Measurements from ENCODE around the gene NRROS.
A peak's percentile ranks its signal among the peaks of the same experiment; 100 is the strongest.

DNA sequence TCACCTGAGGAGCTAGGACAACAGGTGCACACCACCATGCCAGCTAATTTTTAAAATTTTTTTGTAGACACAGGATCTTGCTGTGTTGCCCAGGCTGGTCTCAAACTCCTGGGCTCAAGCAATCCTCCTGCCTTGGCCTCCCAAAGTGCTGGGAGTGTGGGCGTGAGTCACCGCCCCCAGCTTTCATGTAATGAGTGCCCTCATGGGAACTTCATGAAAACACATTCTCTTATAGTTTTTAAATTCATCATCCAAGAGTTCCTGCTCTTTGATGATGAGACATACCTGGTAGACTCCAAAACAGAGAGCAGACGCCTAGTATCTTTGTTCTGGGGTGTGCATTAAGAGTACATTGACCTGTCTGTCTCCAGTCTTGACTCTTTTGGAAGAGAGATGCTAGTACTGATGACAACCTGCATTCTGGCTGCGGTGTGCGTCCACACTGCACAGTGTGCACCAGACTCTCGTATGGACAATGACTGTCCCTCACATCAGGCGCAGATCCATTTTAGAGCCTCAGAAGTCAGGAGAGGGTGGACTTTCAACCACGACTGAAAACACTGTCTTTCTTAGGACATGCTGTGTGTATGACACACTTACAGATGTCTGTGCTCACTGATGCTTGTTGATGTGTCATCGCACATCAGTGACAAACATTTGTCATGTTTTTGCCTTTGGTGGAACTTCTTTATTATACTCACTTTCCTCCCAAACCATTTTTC, 2.0 kb downstream of the NRROS start:
- peak; percentile 9 for TF ChIP-seq POLR2A (IDR thresholded peaks at IDR 0.05; ENCODE audit: extremely low read depth, insufficient read length)
- TF ChIP-seq, protein P1, sequence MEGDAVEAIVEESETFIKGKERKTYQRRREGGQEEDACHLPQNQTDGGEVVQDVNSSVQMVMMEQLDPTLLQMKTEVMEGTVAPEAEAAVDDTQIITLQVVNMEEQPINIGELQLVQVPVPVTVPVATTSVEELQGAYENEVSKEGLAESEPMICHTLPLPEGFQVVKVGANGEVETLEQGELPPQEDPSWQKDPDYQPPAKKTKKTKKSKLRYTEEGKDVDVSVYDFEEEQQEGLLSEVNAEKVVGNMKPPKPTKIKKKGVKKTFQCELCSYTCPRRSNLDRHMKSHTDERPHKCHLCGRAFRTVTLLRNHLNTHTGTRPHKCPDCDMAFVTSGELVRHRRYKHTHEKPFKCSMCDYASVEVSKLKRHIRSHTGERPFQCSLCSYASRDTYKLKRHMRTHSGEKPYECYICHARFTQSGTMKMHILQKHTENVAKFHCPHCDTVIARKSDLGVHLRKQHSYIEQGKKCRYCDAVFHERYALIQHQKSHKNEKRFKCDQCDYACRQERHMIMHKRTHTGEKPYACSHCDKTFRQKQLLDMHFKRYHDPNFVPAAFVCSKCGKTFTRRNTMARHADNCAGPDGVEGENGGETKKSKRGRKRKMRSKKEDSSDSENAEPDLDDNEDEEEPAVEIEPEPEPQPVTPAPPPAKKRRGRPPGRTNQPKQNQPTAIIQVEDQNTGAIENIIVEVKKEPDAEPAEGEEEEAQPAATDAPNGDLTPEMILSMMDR (IDR thresholded peaks at IDR 0.05; ENCODE audit: low read depth, low read length): no peak

All from NB4 (cell line).